ENCODE measurements around the gene IL20RB.

IL20RB gene

DNA sequence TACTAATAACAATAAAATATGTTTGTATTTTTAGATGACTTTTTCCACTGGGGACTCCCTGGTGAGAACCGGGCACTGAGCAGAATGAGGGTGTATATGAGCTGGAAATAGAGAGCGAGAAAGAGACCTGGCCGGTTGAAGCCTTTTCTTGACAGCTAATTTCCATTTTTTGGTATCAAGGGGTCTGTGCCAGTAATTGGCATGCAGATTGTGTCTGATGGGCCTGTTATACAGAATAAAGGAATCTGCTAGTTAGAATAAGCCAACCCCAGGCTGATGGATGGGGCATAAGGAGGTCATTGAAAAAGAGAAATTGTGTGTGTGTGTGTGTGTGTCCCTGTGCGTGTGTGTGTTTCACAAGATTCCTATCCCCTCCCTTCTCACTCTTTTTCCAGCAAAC lies 83.9 kb downstream of the IL20RB start:
- no peak for DNase-seq

DNA sequence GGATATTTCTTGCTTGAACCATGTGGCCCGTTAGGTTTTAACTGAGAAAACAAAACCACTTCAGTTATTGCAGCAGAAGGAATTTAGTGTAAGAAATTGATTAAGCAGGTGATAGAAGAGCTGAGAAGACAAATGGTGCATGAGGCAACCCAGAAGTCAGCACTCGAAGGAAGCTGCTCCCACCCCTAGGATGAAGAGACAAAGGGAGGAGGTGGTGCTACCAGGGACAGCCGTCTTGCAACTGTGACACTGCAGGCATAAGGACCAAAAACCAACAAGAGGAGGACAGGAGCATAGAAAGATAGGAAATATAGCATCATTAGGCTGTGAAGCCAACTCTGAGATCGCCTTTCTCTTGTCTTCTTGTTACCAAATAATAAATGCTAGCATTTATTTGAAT lies 89.0 kb downstream of the IL20RB start:
- DNase-seq, result no peak

GRCh38 chr3:137047240-137047639 lies 89.5 kb downstream of the IL20RB start:
- DNase-seq, result no peak

- no peak for DNase-seq
Observed at GRCh38 chr3:137050281-137050680, 92.5 kb downstream of the IL20RB start.

- no peak for DNase-seq
Observed at GRCh38 chr3:137052298-137052697, 94.5 kb downstream of the IL20RB start.

Measured in T-helper 1 cell (primary cell).